Glomerular visceral epithelial cell (primary cell): ENCODE measurements around the gene CRYBA1.
"Not testable (repeated sequence)": the region's sequence is repeated elsewhere in the genome, so short reads cannot be mapped to it uniquely, and the experiment has no call there.

Source experiments
- DNase-seq: peaks from one replicate; pipeline ENCODE4 v3.0.0-alpha.2; 2016; ENCODE audit errors: extremely low spot score

CRYBA1 gene, protein sequence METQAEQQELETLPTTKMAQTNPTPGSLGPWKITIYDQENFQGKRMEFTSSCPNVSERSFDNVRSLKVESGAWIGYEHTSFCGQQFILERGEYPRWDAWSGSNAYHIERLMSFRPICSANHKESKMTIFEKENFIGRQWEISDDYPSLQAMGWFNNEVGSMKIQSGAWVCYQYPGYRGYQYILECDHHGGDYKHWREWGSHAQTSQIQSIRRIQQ

DNA sequence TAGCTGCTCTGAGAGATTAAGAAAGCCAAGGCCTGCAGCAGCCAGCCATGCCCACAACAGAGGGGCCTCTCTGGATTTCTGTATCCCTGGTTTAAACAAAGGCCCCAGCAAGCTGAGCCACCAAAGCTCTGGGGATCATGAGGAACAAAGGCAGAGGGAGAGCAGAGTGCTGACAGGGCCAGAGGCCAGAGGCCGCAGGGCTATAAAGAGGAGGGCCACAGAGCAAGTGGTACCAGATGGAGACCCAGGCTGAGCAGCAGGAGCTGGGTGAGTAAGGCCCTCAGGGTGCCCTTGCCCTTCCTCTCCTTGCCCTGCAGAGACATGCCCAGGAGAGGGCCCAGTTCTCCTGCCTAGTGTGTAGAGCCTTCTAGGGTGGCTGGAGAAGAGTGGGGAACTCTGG, at the start of gene CRYBA1:
CRYBA1 (plus strand) TSS at position 232 of the 400 bp plus-strand sequence; CDS start at position 237, 5 bp downstream.
- no peak for DNase-seq

DNA sequence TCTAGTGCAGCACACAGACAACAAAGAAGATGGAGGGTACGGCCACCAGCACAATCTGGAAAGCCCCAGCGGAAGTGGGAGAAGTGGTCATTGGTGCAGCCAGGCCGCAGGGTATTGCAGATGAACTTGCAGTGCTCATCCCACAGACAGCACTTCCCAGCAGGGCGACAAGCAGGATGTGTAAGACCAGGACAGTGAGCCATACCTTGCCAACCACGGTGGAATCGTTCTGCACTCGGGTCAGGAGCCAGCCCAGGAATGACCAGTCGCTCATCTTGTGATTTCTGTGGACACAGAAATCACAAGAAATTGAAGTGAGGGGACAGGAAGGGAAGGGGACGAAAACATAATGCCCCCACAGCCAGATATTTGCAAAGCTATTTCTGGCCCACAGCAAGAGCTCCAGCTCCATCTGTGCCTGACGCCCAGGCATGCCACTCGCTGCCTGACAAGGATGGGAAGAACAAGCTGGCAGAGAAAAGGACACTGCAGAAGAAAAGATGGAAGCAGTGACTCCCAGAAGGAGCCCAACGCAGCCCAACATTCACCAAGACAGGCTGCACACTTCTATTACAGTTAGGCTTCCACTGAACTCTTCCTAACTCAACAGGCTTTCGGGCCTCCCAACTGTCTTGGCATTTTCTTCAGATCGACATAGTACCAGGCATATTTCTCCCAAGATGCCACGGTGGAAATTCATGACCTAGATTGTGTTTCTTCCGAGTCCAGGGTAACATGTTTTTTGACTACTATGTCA, 49.0 kb upstream of the CRYBA1 start:
- DNase-seq = no peak

GRCh38 chr17:29204068-29204804, 42.4 kb upstream of the CRYBA1 start:
- DNase-seq = not testable (repeated sequence)

GRCh38 chr17:29205047-29205446, 41.6 kb upstream of the CRYBA1 start:
- DNase-seq = no peak

GRCh38 chr17:29207975-29208374, 38.7 kb upstream of the CRYBA1 start:
- DNase-seq = no peak

DNA sequence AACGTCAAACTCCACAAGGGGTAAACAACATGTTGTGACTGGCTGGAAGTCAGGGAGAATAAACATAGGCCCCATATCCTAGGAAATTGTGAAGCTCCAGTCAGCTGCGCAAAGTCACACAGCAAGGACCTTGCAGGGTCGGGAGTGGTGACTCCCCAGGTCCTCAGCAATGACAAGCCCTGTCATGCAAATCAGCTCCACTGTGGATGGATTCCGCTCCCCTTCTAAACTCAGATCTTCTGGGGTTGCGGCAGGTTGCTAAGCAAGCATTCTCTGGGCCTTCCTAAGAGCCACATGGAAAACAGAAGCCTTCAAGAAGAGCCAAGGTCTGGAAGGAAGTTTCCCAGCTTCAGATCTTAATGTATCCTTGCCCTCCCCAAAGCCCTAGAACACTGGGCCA, 37.6 kb upstream of the CRYBA1 start:
- DNase-seq = no peak

DNA sequence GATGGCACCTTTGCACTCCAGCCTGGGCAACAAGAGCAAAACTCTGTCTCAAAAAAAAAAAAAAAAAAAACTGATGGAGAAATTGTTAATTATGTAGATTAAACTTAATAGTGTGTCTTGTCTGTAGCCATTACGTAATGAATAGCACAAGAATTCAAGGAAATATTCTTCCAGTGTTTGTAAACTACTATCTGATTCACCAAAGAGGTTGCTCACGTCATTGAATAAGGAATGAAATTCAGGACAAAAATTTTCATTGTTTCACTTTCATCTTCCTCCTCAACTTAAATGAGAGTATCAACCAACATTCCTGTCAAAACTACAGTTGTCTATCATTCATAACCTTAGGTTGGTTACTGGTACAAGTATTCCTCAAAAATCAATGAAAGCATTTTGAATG, 35.8 kb upstream of the CRYBA1 start:
- no peak for DNase-seq

GRCh38 chr17:29212094-29212631, 34.5 kb upstream of the CRYBA1 start:
- no peak for DNase-seq

GRCh38 chr17:29212681-29213121, 34.0 kb upstream of the CRYBA1 start:
- no peak for DNase-seq

DNA sequence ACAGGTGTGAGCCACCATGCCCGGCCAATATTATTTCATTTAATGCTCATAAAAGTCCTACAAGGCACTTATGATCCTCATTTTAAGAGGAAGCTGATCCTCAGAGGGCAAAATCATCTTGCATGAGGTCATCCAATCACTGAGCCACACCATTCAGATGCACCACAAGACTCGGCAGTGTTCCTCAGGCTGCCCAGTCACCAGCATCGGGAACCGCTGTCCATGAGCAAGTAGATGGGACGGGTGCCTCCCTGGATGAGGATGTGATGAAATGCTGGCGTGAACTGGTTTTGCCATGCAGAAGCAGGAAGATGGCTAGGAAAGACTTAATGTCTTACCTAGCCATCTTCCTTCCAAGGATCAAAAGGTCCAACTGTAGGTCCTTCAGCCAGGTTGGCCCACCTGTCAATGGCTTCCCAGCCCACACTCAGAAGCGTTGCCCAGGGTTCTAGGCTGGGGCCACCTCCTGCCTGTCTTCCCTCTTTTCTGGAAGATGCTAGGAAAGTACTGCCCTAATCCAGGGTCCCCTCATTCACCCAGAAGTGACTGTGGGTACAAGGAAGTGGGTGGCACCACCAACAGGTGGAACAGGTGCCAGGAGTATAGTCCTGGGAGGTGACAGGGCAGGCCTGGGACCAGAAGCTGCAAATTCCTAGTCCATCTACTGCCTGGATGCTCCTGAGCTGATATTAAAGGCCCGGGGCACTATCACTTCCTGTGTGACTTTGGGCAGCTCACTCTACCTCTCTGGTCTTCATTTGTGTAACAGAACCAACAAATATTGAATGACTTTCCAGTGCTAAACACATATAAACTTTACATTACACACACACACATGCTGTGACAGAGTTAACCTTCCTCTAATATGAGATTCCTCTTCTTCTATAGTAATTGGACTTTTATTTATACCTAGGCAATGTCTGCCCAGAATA, 32.2 kb upstream of the CRYBA1 start:
- DNase-seq = no peak

GRCh38 chr17:29215174-29215573, 31.5 kb upstream of the CRYBA1 start:
- no peak for DNase-seq

- DNase-seq = peak; percentile 57
Observed at GRCh38 chr17:29215717-29216116, 30.9 kb upstream of the CRYBA1 start.

DNA sequence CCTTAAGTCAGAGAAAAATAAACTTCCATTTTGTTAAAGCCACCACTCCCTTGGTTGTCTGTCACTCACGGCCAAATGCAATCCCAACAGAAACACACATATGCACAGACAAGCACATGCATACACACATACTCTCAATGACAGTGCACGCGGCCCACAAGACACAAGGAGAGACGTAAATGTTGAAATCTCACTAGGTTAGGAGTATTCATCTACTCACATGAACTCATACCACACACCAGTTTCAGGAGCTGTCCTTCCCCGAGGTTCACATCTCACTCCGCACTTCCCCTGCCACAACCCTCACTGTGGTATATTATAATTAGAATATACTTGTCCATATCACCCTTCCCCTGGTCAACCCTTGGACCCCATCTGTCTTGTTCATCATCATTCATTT, 30.5 kb upstream of the CRYBA1 start:
- no peak for DNase-seq

- DNase-seq = no peak
Observed at GRCh38 chr17:29216856-29217255, 29.8 kb upstream of the CRYBA1 start.

GRCh38 chr17:29219378-29220047, 27.1 kb upstream of the CRYBA1 start:
- DNase-seq = peak; percentile 81

- not testable (repeated sequence) for DNase-seq
Observed at GRCh38 chr17:29221338-29221737, 25.3 kb upstream of the CRYBA1 start.

GRCh38 chr17:29225396-29225795, 21.3 kb upstream of the CRYBA1 start:
- no peak for DNase-seq

DNA sequence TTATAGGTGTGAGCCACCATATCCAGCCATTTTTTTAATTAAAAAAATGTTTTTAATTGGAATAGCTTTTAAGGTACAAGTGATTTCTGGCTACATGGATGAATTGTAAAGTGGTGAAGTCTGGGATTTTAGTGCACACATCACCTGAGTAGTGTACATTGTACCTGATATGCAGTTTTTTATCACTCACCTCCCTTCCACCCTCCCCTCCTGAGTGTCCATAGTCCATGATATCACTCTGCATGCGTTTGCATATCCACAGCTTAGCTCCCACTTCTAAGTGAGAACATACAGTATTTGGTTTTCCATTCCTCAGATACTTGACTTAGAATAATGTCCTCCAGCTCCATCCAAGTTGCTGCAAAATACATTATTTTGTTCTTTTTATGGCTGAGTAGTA, 13.4 kb upstream of the CRYBA1 start:
- DNase-seq = no peak

DNA sequence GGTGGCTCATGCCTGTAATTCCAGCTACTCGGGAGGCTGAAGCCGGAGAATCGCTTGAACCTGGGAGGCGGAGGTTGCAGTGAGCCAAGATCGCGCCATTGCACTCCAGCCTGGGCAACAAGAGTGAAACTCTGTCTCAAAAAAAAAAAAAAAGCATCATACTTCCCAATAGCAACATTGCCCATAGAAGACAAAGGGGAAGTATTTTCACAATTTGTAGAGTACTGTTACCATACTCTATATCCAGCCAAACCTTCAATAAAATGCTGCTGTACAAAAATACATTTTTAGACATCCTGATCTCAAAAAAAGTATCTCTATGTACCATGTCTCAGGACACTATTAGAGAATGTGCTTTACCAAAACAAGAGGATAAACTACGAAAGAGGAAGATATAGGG, 11.7 kb upstream of the CRYBA1 start:
- not testable (repeated sequence) for DNase-seq

DNA sequence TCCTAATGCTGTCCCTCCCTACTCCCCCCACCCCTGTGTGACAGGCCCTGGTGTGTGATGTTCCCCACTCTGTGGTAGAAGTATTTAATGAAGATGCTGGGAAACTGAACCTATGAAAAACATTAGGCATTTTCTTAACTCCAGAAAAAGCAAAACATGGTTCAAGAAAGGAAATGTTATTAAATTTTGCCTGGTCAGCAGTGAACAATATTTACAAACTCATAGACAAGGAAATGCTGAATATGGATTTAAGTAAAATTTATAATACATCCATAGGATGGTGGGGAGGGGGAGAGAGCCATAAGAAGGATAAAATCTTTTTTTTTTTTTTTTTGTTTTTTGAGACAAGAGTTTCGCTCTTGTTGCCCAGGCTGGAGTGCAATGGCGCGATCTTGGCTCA, 10.8 kb upstream of the CRYBA1 start:
- DNase-seq = no peak
